Anterior cingulate cortex (tissue), 58 donors: ENCODE measurements around the gene EML6.

Source experiments
- DNase-seq, 58 donors: peaks; one replicate each; lab custom pipeline; 2025; lab: John Stamatoyannopoulos, UW

The EML6 gene

GRCh38 chr2:54899576-54900200 lies 176.2 kb downstream of the EML6 start:
- peak in 4 of 58 donors; percentile 8 to 66 (median 14) for DNase-seq

DNA sequence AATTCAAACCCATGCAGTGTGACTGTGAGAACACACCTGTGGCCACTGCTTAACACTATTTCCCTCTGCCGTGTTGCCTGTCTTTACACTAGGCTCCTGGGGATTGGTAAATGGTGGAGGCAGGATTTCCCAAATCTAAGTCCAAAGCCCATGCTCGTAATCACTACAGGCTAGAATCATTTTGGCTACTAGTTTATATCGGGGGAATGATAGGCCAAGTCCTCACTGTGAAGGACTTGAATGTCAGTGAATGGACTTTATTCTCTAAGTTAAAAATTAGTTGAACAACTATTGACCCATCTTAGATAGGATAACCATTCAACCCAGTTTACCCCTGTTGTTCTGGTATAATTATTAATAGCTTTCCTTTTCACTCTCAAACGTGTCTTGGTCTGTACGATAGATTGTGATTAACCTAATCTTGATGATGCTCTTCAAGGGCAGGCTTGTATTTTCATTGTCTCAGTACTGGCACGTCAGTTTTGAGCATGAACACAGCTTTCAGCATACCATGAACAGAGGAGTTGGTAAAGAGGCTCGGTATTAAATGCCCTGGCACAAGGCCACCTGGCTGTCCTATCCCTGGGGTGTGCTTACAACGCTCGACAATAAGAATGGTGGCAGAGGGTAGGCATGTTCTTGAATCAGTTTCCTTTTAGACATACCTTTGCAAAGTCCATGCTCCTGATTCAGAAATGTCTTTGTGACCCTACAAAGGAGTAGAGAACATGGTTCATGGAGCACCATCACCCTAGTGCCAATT lies 177.9 kb downstream of the EML6 start:
- DNase-seq, result no peak

DNA sequence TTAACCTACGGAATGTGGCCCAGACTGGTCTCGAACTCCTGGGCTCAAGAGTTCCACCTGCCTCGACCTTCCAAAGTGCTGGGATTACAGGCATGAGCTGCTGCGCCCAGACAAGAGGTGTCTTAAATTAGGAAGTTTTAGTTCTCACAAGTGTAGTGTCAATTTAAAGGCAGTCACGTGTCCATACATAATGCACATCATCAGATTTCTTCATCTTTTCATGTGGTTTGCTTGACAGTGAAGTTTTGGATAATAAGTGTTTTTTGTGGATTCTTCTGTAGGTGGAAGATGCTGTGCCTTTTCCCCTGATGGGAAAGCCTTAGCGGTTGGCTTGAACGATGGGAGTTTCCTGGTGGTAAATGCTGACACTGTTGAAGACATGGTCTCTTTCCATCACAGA lies 179.3 kb downstream of the EML6 start:
- no peak for DNase-seq

GRCh38 chr2:54903736-54904554 lies 180.5 kb downstream of the EML6 start:
- peak in 3 of 58 donors; percentile 14 to 37 (median 19) for DNase-seq

- DNase-seq, result no peak
Observed at GRCh38 chr2:54904836-54905235, 181.4 kb downstream of the EML6 start.

- DNase-seq, result peak in 41 of 58 donors; percentile 5 to 81 (median 43)
Observed at GRCh38 chr2:54906716-54907115, 183.3 kb downstream of the EML6 start.

- DNase-seq, result no peak
Observed at GRCh38 chr2:54907663-54908062, 184.2 kb downstream of the EML6 start.

GRCh38 chr2:54908591-54908990 lies 185.1 kb downstream of the EML6 start:
- DNase-seq, result no peak

GRCh38 chr2:54909001-54909400 lies 185.5 kb downstream of the EML6 start:
- DNase-seq, result no peak

- no peak for DNase-seq
Observed at GRCh38 chr2:54912305-54912704, 188.8 kb downstream of the EML6 start.

GRCh38 chr2:54912893-54913292 lies 189.4 kb downstream of the EML6 start:
- DNase-seq, result no peak

DNA sequence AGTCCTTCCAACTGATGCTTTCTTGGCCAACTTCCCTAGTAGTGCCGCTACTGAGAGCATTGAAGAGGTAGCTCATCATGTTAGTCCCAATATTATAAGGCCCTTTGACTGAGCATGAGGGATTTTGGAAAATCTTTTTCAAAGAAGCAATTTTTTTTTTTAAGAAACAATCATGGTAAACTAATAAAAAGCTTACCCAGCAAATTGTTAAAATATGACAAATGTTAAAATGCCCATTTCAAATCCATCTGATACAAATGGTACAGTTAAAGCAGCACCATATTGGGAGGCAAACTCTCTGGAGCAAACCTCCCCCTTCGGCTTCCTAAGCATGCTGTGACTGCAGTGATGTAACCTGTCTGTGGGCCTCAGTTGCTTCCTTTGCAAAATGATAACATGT lies 191.2 kb downstream of the EML6 start:
- DNase-seq, result no peak

DNA sequence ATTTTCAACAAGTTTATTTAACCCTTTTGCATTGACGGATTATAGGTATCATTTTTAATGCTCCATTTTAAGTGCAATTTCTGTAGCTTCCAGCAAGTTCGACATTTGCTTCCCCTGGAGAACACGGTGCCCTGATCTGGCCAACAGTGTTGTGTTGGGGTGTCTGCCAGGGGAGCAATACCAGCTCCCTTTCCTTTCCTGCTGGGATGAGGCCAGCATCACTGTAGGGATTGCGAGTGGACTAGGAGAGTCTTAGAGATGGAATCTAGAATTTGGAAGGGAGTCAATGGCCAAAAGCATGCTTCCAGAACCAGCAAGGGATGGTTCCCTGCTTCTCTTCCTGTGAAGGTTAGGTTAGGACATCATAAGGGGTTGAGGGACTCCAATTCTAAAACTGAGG lies 191.6 kb downstream of the EML6 start:
- DNase-seq, result no peak

GRCh38 chr2:54916637-54917036 lies 193.2 kb downstream of the EML6 start:
- no peak for DNase-seq

- no peak for DNase-seq
Observed at GRCh38 chr2:54918647-54919280, 195.3 kb downstream of the EML6 start.

- DNase-seq, result no peak
Observed at GRCh38 chr2:54920660-54921059, 197.2 kb downstream of the EML6 start.

- DNase-seq, result no peak
Observed at GRCh38 chr2:54924121-54924520, 200.7 kb downstream of the EML6 start.

DNA sequence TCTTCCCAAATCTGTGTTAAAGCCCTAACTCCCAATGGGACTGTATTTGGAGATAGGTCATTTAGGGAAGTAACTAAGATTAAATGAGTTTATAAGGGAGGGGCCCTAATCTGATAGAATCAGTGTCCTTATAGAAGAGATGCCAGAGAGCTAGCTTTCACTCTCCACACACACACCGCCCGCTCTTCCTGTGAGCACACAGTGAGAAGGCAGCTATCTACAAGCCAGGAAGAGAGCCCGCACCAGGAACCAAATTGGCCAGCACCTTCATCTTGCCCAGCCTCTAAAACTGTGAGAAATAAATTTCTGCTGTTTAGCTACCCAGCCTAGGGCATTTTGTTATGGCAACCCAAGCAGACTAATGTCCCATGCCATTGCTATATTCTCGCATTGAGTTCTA lies 201.6 kb downstream of the EML6 start:
- DNase-seq, result no peak

DNA sequence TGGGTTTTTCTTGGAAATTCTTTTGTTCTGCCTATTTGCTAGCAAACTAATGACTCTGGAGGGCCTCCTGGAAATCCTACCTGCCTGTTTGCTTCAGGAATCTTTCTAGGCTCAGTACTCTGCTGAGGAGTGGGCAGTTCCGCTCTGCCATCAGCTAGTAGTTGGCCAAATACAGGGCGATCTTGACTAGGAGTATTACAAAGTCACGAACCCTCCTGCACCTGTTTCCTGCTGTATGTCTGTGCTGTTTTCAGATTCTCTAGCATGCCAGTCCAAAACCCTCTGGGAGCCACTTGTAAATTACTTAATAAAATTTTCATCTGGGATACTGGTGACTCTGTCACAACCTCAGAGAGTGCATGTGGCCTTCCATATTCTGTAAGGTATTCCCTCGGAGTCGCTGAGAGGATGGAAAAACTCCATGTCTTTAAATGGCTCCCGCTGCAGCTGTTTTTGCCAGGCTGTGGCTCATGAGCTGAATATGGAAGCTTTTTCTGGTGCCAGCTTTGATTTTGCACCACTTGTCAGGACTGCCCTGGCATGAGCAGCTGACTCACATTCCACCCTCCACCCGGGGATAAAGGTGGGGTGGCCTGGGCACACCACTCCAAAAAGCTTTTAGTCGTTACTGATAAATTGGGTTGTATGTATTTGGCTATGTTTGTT lies 203.8 kb downstream of the EML6 start:
- DNase-seq, result peak in 1 of 58 donors; percentile 12
